ENCODE measurements around the gene CTU1. TPM values are rescaled to one million over a fixed set of nuclear protein-coding genes. Genes with fewer than 3 reads are reported as not detected.

CTU1 gene
- total RNA-seq, 3 donors from 2014 or later (not counting 1 experiment from before 2014, with no cell fraction given), result 2.5 to 6.5 (median 3.8) TPM

DNA sequence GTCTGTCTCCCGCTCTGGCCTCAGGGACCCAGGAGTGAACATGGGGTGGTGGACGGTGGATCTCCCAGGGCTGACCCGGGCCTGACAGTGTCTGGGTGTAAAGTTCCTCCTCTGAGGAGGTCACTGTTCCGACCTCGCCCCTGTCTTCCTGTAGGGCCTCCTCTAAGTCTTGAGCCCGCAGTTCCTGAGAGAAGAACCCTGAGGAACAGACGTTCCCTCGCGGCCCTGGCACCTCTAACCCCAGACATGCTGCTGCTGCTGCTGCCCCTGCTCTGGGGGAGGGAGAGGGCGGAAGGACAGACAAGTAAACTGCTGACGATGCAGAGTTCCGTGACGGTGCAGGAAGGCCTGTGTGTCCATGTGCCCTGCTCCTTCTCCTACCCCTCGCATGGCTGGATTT, 16.5 kb upstream of the CTU1 start, which contains the start of gene SIGLEC9:
SIGLEC9 (plus strand) TSS at position 178 of the 400 bp plus-strand sequence; CDS start at position 247, 69 bp downstream.
- H3K27me3 ChIP-seq (ENCODE audit: control insufficient read depth, insufficient read depth, low read length), result no peaks in the 10 kb centered on the region
- TF ChIP-seq CTCF (IDR thresholded peaks at IDR 0.05), result no peak
- H3K9me3 ChIP-seq (ENCODE audit: control insufficient read depth, insufficient read depth, low read length), result no peaks in the 10 kb centered on the region
- ATAC-seq (peak; percentile 34 to 39 (median 34)), DNase-seq (no peak)
- peak within 1 kb of the TSS; percentile 91 for H3K27ac ChIP-seq (ENCODE audit: low read length)
- peak within 1 kb of the TSS; percentile 49 for H3K4me3 ChIP-seq (ENCODE audit: low read length)
- intact Hi-C loops (cut with micrococcal nuclease), result loop anchor here (5.0 kb wide), 1 partner anchor 43 kb away; no protein-coding TSS in a partner anchor
- H3K4me1 ChIP-seq (ENCODE audit: control insufficient read depth, insufficient read depth, low read length), result peaks cover 98% of the 10 kb centered on the region
- H3K9me3 Mint-ChIP-seq, result no peaks in the 10 kb centered on the region
- H3K27me3 Mint-ChIP-seq (ENCODE audit: low read depth in 2 of 2), result no peaks in the 10 kb centered on the region
- H3K27ac Mint-ChIP-seq, result peak within 1 kb of the TSS; percentile 94 to 96
- peak within 1 kb of the TSS; percentile 88 for H3K4me3 Mint-ChIP-seq
- H3K4me1 Mint-ChIP-seq, result peaks cover 80 to 90% of the 10 kb centered on the region in 2 donors
- H3K36me3 Mint-ChIP-seq, result no peaks in the 10 kb centered on the region
- no peaks in the 10 kb centered on the region for H3K36me3 ChIP-seq (ENCODE audit: control insufficient read depth, insufficient read depth, low read length)
- WGBS (ENCODE audit: insufficient coverage), result 55% methylated on average over 14 of the region's 14 CpGs

GRCh38 chr19:51124216-51124615, 16.0 kb upstream of the CTU1 start:
- DNase-seq, result no peak

GRCh38 chr19:51123802-51124201, 15.6 kb upstream of the CTU1 start:
- Mint-ChIP-seq H3K36me3 (no peaks in the 10 kb centered on the region), H3K27ac (peak overlapping the region; percentile 94 to 96), H3K4me1 (peaks cover 77 to 93% of the 10 kb centered on the region in 2 donors), H3K9me3 (no peaks in the 10 kb centered on the region), H3K27me3 (ENCODE audit: low read depth in 2 of 2) (no peaks in the 10 kb centered on the region), H3K4me3 (peak overlapping the region; percentile 87)
- 53% methylated on average over 9 of the region's 9 CpGs for WGBS (ENCODE audit: insufficient coverage)
- H3K27me3 ChIP-seq (ENCODE audit: control insufficient read depth, insufficient read depth, low read length), result no peaks in the 10 kb centered on the region
- no peaks in the 10 kb centered on the region for H3K36me3 ChIP-seq (ENCODE audit: control insufficient read depth, insufficient read depth, low read length)
- no peaks in the 10 kb centered on the region for H3K9me3 ChIP-seq (ENCODE audit: control insufficient read depth, insufficient read depth, low read length)
- no peak for TF ChIP-seq CTCF (IDR thresholded peaks at IDR 0.05)
- intact Hi-C loops (cut with micrococcal nuclease), result loop anchor here (5.0 kb wide), 1 partner anchor 43 kb away; no protein-coding TSS in a partner anchor
- peak overlapping the region; percentile 19 for H3K4me3 ChIP-seq (ENCODE audit: low read length)
- ATAC-seq (no peak), DNase-seq (no peak)
- peak overlapping the region; percentile 91 for H3K27ac ChIP-seq (ENCODE audit: low read length)
- H3K4me1 ChIP-seq (ENCODE audit: control insufficient read depth, insufficient read depth, low read length), result peaks cover 97% of the 10 kb centered on the region

More at GRCh38 chr19:51124216-51124615, 16.0 kb upstream of the CTU1 start:
- H3K9me3 ChIP-seq (ENCODE audit: control insufficient read depth, insufficient read depth, low read length), result no peaks in the 10 kb centered on the region
- peak overlapping the region; percentile 91 for H3K27ac ChIP-seq (ENCODE audit: low read length)
- no peaks in the 10 kb centered on the region for H3K27me3 ChIP-seq (ENCODE audit: control insufficient read depth, insufficient read depth, low read length)
- H3K9me3 Mint-ChIP-seq, result no peaks in the 10 kb centered on the region
- peak overlapping the region; percentile 19 for H3K4me3 ChIP-seq (ENCODE audit: low read length)
- peak overlapping the region; percentile 94 to 96 for H3K27ac Mint-ChIP-seq
- TF ChIP-seq CTCF (IDR thresholded peaks at IDR 0.05), result no peak
- WGBS (ENCODE audit: insufficient coverage), result 88% methylated on average over 6 of the region's 9 CpGs
- peak overlapping the region; percentile 87 for H3K4me3 Mint-ChIP-seq
- H3K27me3 Mint-ChIP-seq (ENCODE audit: low read depth in 2 of 2), result no peaks in the 10 kb centered on the region
- no peaks in the 10 kb centered on the region for H3K36me3 Mint-ChIP-seq
- no peaks in the 10 kb centered on the region for H3K36me3 ChIP-seq (ENCODE audit: control insufficient read depth, insufficient read depth, low read length)
- intact Hi-C loops (cut with micrococcal nuclease), result loop anchor here (5.0 kb wide), 1 partner anchor 43 kb away; no protein-coding TSS in a partner anchor
- H3K4me1 ChIP-seq (ENCODE audit: control insufficient read depth, insufficient read depth, low read length), result peaks cover 98% of the 10 kb centered on the region
- ATAC-seq, result no peak
- peaks cover 77 to 91% of the 10 kb centered on the region in 2 donors for H3K4me1 Mint-ChIP-seq

Data from natural killer cell (primary cell).